Parathyroid adenoma (tissue), 2 donors: ENCODE measurements around the gene DBH.

ENCODE experiments used
- H2AFZ ChIP-seq: fragments of 300-600 bp; sonication (generic); one replicate; pipeline ENCODE4 v1.7.0; 2017; ENCODE audit warnings: antibody characterized with exemption, mild to moderate bottlenecking
- H3K27ac ChIP-seq: fragments of 300-600 bp; sonication (generic); one replicate; pipeline ENCODE4 v1.7.0; 2017
- H3K27me3 ChIP-seq: fragments of 300-600 bp; sonication (generic); one replicate; pipeline ENCODE4 v1.7.0; 2017; ENCODE audit warnings: low read length; ENCODE audit not compliant: control insufficient read depth, insufficient read depth
- H3K36me3 ChIP-seq: fragments of 300-600 bp; sonication (generic); one replicate; pipeline ENCODE4 v1.7.0; 2017; ENCODE audit warnings: low read length; ENCODE audit not compliant: control insufficient read depth, insufficient read depth
- H3K4me1 ChIP-seq: fragments of 300-600 bp; sonication (generic); one replicate; pipeline ENCODE4 v1.7.0; 2017; ENCODE audit warnings: control low read depth
- H3K4me2 ChIP-seq: fragments of 300-600 bp; sonication (generic); one replicate; pipeline ENCODE4 v1.7.0; 2017; ENCODE audit warnings: low read length
- H3K4me3 ChIP-seq: fragments of 300-600 bp; sonication (generic); one replicate; pipeline ENCODE4 v1.7.0; 2017; ENCODE audit warnings: low read depth, low read length
- H3K79me2 ChIP-seq: fragments of 300-600 bp; sonication (generic); one replicate; pipeline ENCODE4 v1.7.0; 2017; ENCODE audit warnings: control low read depth
- H3K9ac ChIP-seq: fragments of 300-600 bp; sonication (generic); one replicate; pipeline ENCODE4 v1.7.0; 2017; ENCODE audit warnings: mild to moderate bottlenecking
- H3K9me3 ChIP-seq: fragments of 300-600 bp; sonication (generic); one replicate; pipeline ENCODE4 v1.7.0; 2017; ENCODE audit warnings: low read length; ENCODE audit not compliant: control insufficient read depth
- TF ChIP-seq, protein P1 (sequence below): fragments of 300-600 bp; sonication (generic); IDR thresholded peaks from one replicate; pipeline ENCODE4 v1.7.0; 2017; ENCODE audit warnings: antibody characterized with exemption, mild to moderate bottlenecking
- donor health status: primary hyperparathyroidism.

The DBH gene

DNA sequence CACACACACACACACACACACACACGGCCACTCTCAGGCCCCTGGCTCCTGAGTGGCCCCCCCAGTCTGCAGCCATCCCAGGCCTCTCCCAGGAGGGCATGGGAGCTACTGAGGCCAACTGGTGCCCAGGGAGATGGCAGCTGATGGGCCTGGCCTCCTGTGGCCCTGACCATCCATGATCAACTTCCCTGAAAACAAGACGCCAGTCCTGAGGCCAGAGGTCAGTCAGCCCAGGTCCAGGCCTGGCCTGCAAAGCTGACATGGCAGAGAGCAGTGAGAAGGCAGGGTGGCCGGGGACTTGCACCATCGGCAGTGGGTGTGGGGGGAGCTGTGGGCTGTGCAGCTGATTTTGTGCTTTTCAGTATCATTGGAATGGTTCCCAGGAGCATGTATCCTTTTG lies 55.0 kb downstream of the DBH start:
- no peaks in the 10 kb centered on the region for H3K9me3 ChIP-seq
- H3K4me3 ChIP-seq, result no peak overlapping the region
- no peaks in the 10 kb centered on the region for H3K79me2 ChIP-seq
- H3K9ac ChIP-seq, result no peak overlapping the region
- H3K4me2 ChIP-seq, result no peak overlapping the region
- H3K27ac ChIP-seq, result no peak overlapping the region
- no peak overlapping the region for H2AFZ ChIP-seq
- H3K4me1 ChIP-seq, result no peaks in the 10 kb centered on the region
- no peaks in the 10 kb centered on the region for H3K27me3 ChIP-seq
- TF ChIP-seq, protein P1, sequence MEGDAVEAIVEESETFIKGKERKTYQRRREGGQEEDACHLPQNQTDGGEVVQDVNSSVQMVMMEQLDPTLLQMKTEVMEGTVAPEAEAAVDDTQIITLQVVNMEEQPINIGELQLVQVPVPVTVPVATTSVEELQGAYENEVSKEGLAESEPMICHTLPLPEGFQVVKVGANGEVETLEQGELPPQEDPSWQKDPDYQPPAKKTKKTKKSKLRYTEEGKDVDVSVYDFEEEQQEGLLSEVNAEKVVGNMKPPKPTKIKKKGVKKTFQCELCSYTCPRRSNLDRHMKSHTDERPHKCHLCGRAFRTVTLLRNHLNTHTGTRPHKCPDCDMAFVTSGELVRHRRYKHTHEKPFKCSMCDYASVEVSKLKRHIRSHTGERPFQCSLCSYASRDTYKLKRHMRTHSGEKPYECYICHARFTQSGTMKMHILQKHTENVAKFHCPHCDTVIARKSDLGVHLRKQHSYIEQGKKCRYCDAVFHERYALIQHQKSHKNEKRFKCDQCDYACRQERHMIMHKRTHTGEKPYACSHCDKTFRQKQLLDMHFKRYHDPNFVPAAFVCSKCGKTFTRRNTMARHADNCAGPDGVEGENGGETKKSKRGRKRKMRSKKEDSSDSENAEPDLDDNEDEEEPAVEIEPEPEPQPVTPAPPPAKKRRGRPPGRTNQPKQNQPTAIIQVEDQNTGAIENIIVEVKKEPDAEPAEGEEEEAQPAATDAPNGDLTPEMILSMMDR, result no peak
- no peaks in the 10 kb centered on the region for H3K36me3 ChIP-seq

DNA sequence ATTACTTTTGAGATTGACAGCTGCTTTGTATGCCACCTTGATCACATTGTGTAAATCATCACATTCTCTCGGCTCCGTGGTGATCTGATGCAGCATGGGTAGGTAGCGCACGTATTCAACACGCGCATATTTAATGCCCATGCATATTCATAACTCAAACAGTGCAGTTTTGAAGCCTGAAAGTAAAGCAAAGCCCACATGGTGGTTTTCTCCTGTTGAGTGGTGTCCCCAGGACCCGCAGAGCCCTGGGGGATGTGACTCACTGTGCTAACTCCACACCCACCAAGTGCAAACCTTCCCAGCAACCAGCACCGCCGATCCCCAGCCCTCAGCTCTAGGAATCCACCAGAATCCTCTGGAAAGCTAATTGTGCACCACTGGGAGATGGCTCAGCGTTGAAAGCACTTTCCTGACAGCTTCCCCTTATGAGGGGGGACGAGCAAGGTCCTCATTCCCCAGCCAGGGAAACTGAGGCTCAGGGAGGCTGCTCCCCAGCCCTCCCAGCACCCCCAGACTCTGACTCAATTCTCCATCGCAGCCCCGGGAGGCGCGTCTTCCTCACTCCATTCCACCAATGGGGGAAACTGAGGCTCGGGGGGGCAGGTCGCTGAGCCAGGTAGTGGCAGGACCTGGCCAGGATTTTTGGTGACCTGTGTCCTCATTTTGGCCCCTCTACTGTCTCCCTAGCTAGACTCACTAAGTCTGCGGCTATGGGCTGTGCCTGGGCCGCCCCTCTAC lies 55.6 kb downstream of the DBH start:
- no peak overlapping the region for H3K4me3 ChIP-seq
- no peaks in the 10 kb centered on the region for H3K36me3 ChIP-seq
- H3K9ac ChIP-seq, result no peak overlapping the region
- H3K27ac ChIP-seq, result no peak overlapping the region
- no peaks in the 10 kb centered on the region for H3K27me3 ChIP-seq
- no peaks in the 10 kb centered on the region for H3K9me3 ChIP-seq
- no peak overlapping the region for H3K4me2 ChIP-seq
- no peak overlapping the region for H2AFZ ChIP-seq
- no peaks in the 10 kb centered on the region for H3K79me2 ChIP-seq
- no peaks in the 10 kb centered on the region for H3K4me1 ChIP-seq
- TF ChIP-seq, protein P1, result no peak

DNA sequence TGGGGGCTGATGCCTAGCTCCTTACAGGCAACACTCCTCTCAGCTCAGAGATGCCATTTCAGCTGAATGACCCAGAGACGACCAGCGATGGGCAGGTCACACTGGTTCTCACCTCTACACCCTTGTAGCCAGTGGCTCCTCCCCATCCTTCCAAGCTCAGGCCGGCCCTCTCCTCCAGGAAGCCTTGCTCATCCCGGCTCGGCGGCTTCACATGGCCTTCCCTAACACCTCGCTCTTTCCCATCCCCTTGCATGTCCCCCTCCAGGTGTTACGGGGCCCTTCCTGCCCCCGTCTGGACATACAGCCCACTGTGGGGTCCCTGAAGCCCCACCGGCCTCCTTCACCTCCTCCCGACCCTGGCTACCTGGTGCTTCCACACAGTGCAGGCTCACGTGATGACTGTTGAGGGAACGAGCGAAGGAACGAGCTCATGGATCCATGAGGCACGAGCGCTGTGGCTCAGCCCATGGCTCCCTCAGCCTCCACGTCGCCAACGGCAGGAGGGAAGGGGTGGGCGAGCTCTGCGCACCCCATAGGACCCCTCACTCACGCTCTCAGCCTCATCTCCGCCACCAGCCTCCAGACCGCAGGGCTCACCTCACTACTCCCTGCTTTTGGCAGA lies 56.3 kb downstream of the DBH start:
- Histone ChIP-seq H3K36me3 (no peaks in the 10 kb centered on the region), H2AFZ (no peak overlapping the region), H3K27me3 (no peaks in the 10 kb centered on the region), H3K27ac (no peak overlapping the region), H3K4me2 (no peak overlapping the region), H3K79me2 (no peaks in the 10 kb centered on the region), H3K9me3 (no peaks in the 10 kb centered on the region), H3K4me1 (no peaks in the 10 kb centered on the region), H3K4me3 (no peak overlapping the region), H3K9ac (no peak overlapping the region)
- TF ChIP-seq, protein P1, result no peak

DNA sequence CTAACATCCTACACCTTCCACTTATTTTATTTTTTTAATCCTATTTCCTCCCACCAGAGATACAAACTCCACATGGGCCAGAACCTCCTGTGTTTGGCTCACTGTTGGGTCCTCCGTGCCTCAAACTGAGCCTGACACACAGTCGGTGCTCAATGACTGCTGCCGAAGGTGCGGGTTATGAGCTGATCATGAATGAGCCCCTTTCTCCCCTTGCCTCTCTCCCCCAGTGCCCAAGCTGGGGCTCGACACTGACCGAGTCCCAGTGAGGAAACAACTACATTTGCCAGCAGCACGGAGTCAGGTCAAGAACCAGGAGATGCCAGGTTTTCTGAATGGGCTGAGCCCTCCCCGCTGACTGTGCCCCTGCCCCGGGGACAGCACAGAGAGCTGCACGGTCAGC lies 57.0 kb downstream of the DBH start:
- Histone ChIP-seq H2AFZ (no peak overlapping the region), H3K36me3 (no peaks in the 10 kb centered on the region), H3K79me2 (no peaks in the 10 kb centered on the region), H3K4me3 (no peak overlapping the region), H3K4me2 (no peak overlapping the region), H3K27me3 (no peaks in the 10 kb centered on the region), H3K9me3 (no peaks in the 10 kb centered on the region), H3K4me1 (no peaks in the 10 kb centered on the region), H3K27ac (no peak overlapping the region), H3K9ac (no peak overlapping the region)
- TF ChIP-seq, protein P1, result no peak
